Body of pancreas (tissue), 4 donors: ENCODE results near the gene ELL2.

Experiments used
- CTCF ChIP-seq, 7 experiments: fragments of 450-650 bp in 4 of 7; fragments of 200-600 bp in 3 of 7; sonication (generic) in 3 of 7; IDR thresholded peaks; one replicate each; pipeline ENCODE4 v1.5.1; 2016 to 2019; ENCODE audit warnings: antibody characterized with exemption in 7 of 7
- POLR2A ChIP-seq, 3 donors: fragments of 450-650 bp; IDR thresholded peaks; one replicate each; pipeline ENCODE4 v1.6.1; 2016; ENCODE audit warnings: antibody characterized with exemption in 3 of 3, mild to moderate bottlenecking in 2 of 3

GRCh38 chr5:95975703-95976102 is 14.1 kb upstream of the ELL2 start:
- TF ChIP-seq CTCF (IDR thresholded peaks at IDR 0.05) (no peak), POLR2A (IDR thresholded peaks at IDR 0.05) (no peak)
